Adipose tissue (tissue), 3 donors: ENCODE results near the gene SHD. TPM values are rescaled to one million over a fixed set of nuclear protein-coding genes. Genes with fewer than 3 reads are reported as not detected.

ENCODE experiments used
- polyA plus RNA-seq, 3 donors: library from polyadenylated mRNA; stranded (reverse); fragments of 200-250 nt; gene quantifications; one replicate each; pipeline ENCODE4 v1.2.3, GENCODE V29; 2013
- donor health status: healthy with polysubstance abuse.
- donor health status: Bipolar disorder and iron deficiency.
- donor health status: healthy.

Gene SHD
- polyA plus RNA-seq, 3 donors, result 0.12 TPM; not detected in 2

Other genes with a start within 250 kb of the SHD start
- 10 to 100 TPM in 2 of 3 donors, 1 to 10 TPM in 1; 7.4 to 21.9 (median 10.8) TPM for gene ZBTB7A, start 212.4 kb upstream of the SHD start, polyA plus RNA-seq
- gene MAP2K2, start 155.1 kb upstream of the SHD start, polyA plus RNA-seq, result 100 to 1,000 TPM in 2 of 3 donors, 10 to 100 TPM in 1; 79.8 to 125 (median 104) TPM
- under 1 TPM in 2 of 3 donors, not detected in 1; 0.12 to 0.18 TPM for gene CREB3L3, start 125.6 kb upstream of the SHD start, polyA plus RNA-seq
- 10 to 100 TPM; 13.6 to 18.3 (median 18.2) TPM for gene SIRT6, start 96.7 kb upstream of the SHD start, polyA plus RNA-seq
- 1 to 10 TPM; 1.5 to 2.2 (median 1.6) TPM for gene ANKRD24, start 96.6 kb upstream of the SHD start, polyA plus RNA-seq
- 1 to 10 TPM; 1.4 to 3.5 (median 3.0) TPM for gene EBI3, start 49.7 kb upstream of the SHD start, polyA plus RNA-seq
- gene YJU2, start 32.2 kb upstream of the SHD start, polyA plus RNA-seq, result 10 to 100 TPM; 20.9 to 27.1 (median 21.6) TPM
- 1 to 10 TPM in 1 of 3 donors, under 1 TPM in 2; 0.22 to 4.0 (median 0.59) TPM for gene TMIGD2, start 23.1 kb downstream of the SHD start, polyA plus RNA-seq
- under 1 TPM in 2 of 3 donors, not detected in 1; 0.12 TPM for gene FSD1, start 25.3 kb downstream of the SHD start, polyA plus RNA-seq
- gene STAP2, start 59.6 kb downstream of the SHD start, polyA plus RNA-seq, result 10 to 100 TPM in 2 of 3 donors, 1 to 10 TPM in 1; 6.4 to 15.5 (median 10.1) TPM
- gene MPND, start 64.3 kb downstream of the SHD start, polyA plus RNA-seq, result 10 to 100 TPM; 12.0 to 21.6 (median 17.2) TPM
- gene SH3GL1, start 121.3 kb downstream of the SHD start, polyA plus RNA-seq, result 10 to 100 TPM; 33.2 to 87.8 (median 74.0) TPM
- gene CHAF1A, start 123.4 kb downstream of the SHD start, polyA plus RNA-seq, result 1 to 10 TPM; 3.0 to 7.9 (median 7.4) TPM
- 100 to 1,000 TPM in 2 of 3 donors, 10 to 100 TPM in 1; 81.6 to 161 (median 146) TPM for gene UBXN6, start 178.5 kb downstream of the SHD start, polyA plus RNA-seq
- gene HDGFL2, start 193.0 kb downstream of the SHD start, polyA plus RNA-seq, result 10 to 100 TPM; 20.5 to 60.3 (median 24.6) TPM
- gene PLIN4, start 239.2 kb downstream of the SHD start, polyA plus RNA-seq, result 100 to 1,000 TPM in 2 of 3 donors, 10 to 100 TPM in 1; 73.6 to 954 (median 135) TPM